Mesothelial cell of epicardium (in vitro differentiated cells): ENCODE results near the gene MTM1. TPM values are rescaled to one million over a fixed set of nuclear protein-coding genes. Genes with fewer than 3 reads are reported as not detected.

Source experiments
- DNase-seq, 2 experiments: peaks; one replicate each; pipeline ENCODE4 v3.0.0; 2021; ENCODE audit warnings: low spot score in 2 of 2; ENCODE audit not compliant: unreplicated experiment in 2 of 2
- H3K27ac Mint-ChIP-seq: 2 replicates; pipeline ENCODE4 v1.8.0; 2021; ENCODE audit warnings: mixed read lengths
- H3K27me3 Mint-ChIP-seq: 2 replicates; pipeline ENCODE4 v1.8.0; 2021; ENCODE audit warnings: low read depth, mixed read lengths
- H3K36me3 Mint-ChIP-seq: 2 replicates; pipeline ENCODE4 v1.8.0; 2021; ENCODE audit warnings: mixed read lengths
- H3K4me1 Mint-ChIP-seq: 2 replicates; pipeline ENCODE4 v1.8.0; 2021; ENCODE audit warnings: mixed read lengths
- H3K4me3 Mint-ChIP-seq: 2 replicates; pipeline ENCODE4 v1.8.0; 2021; ENCODE audit warnings: mild to moderate bottlenecking, moderate library complexity, mixed read lengths
- H3K9me3 Mint-ChIP-seq: 2 replicates; pipeline ENCODE4 v1.8.0; 2021; ENCODE audit warnings: mixed read lengths
- total RNA-seq: library from RNA; stranded (reverse); gene quantifications from 3 replicates; pipeline ENCODE4 v1.2.1, GENCODE V29; 2021
- TF ChIP-seq, protein P1 (sequence below): fragments of 200-600 bp; sonication (generic); IDR thresholded peaks from one replicate; pipeline ENCODE4 v1.5.0; 2021; ENCODE audit warnings: antibody characterized with exemption; ENCODE audit not compliant: unreplicated experiment

MTM1 gene
- total RNA-seq, 1 donor from 2014 or later, result 8.9 TPM

DNA sequence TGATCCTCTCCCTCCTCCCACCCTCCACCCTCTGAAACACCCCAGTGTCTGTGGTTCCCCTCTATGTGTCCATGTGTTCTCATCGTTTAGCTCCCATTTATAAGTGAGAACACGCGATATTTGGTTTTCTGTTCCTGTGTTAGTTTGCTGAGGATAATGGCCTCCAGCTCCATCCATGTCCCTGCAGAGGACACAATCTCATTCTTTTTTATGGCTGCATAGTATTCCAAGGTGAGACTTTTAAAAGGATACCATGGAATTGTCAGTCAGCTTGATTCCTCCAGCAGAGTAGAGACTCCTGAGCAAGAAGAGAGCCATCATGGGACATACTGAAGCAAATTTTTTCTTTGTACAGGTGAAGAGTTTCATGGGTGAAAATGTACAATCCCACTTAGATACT lies 38.8 kb upstream of the MTM1 start:
- Mint-ChIP-seq H3K4me3 (no peak overlapping the region), H3K27ac (no peak overlapping the region), H3K9me3 (peaks cover 29% of the 10 kb centered on the region), H3K36me3 (no peaks in the 10 kb centered on the region), H3K27me3 (no peaks in the 10 kb centered on the region), H3K4me1 (peaks cover 3% of the 10 kb centered on the region)
- no peak for DNase-seq
- TF ChIP-seq, protein P1, sequence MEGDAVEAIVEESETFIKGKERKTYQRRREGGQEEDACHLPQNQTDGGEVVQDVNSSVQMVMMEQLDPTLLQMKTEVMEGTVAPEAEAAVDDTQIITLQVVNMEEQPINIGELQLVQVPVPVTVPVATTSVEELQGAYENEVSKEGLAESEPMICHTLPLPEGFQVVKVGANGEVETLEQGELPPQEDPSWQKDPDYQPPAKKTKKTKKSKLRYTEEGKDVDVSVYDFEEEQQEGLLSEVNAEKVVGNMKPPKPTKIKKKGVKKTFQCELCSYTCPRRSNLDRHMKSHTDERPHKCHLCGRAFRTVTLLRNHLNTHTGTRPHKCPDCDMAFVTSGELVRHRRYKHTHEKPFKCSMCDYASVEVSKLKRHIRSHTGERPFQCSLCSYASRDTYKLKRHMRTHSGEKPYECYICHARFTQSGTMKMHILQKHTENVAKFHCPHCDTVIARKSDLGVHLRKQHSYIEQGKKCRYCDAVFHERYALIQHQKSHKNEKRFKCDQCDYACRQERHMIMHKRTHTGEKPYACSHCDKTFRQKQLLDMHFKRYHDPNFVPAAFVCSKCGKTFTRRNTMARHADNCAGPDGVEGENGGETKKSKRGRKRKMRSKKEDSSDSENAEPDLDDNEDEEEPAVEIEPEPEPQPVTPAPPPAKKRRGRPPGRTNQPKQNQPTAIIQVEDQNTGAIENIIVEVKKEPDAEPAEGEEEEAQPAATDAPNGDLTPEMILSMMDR, result no peak

DNA sequence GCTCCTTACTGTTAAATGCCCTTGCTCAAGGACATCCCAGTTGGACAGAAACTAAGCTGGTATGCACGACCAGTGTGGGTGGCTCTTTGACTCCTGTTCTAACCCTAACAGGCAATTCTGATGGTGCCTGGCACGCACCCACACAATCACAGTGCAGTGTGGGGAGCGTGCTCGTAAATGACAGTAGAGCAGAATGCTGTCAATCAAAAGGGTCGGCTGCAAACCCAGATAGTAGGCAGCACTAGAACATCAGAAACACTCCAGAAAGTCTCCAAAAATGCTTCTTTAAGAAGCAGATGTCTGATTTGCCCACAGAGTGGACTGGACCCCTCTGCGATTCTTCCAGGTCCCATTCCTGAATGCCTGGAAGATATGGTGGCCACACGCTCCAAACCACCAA lies 37.6 kb upstream of the MTM1 start:
- TF ChIP-seq, protein P1, result no peak
- no peak for DNase-seq
- no peaks in the 10 kb centered on the region for H3K27me3 Mint-ChIP-seq
- H3K36me3 Mint-ChIP-seq, result no peaks in the 10 kb centered on the region
- peaks cover 38% of the 10 kb centered on the region for H3K9me3 Mint-ChIP-seq
- H3K4me1 Mint-ChIP-seq, result peaks cover 3% of the 10 kb centered on the region
- no peak overlapping the region for H3K27ac Mint-ChIP-seq
- no peak overlapping the region for H3K4me3 Mint-ChIP-seq

DNA sequence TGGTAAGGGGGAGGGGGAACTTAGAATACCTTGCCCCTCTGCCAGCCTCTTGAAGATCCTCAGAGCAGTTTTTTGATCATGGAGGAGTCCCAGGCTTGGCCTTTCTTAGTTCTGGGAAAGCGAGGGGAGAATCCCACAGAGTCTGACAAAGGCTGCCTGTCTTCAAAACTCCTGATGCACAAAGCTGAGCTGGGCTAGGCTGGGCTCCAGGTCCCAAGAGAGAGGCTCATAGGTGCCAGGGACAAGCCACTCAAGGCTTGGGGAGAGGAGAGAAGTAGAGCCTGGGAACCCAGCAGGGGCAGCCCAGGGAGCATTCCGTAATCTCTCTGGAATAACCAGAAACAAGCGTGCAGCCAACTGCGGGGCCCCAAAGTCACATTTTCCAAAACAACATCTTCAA lies 37.0 kb upstream of the MTM1 start:
- peaks cover 44% of the 10 kb centered on the region for H3K9me3 Mint-ChIP-seq
- H3K4me3 Mint-ChIP-seq, result no peak overlapping the region
- no peak for DNase-seq
- TF ChIP-seq, protein P1, result no peak
- no peaks in the 10 kb centered on the region for H3K27me3 Mint-ChIP-seq
- H3K27ac Mint-ChIP-seq, result no peak overlapping the region
- H3K4me1 Mint-ChIP-seq, result peaks cover 3% of the 10 kb centered on the region
- no peaks in the 10 kb centered on the region for H3K36me3 Mint-ChIP-seq

DNA sequence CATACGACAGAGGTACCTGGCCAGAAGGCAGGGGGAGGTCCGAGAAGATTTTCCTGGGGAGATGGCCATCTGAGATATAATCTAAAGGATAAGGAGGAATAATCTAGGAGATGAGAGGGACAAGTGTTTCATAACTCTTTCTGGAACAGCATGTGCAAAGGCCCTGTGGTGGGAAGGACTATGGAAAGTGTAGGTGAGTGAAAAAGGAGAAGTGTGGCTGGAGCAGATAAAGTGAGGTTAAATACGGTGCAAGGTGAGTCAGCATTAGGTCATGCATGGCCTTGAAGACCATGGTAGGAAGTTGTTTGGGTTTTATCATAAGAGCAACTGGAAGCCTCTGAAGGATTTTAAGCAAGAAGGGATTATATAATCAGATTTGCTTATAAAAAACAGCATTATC lies 34.6 kb upstream of the MTM1 start:
- H3K4me1 Mint-ChIP-seq, result no peaks in the 10 kb centered on the region
- H3K36me3 Mint-ChIP-seq, result no peaks in the 10 kb centered on the region
- DNase-seq, result no peak
- no peak overlapping the region for H3K27ac Mint-ChIP-seq
- no peak overlapping the region for H3K4me3 Mint-ChIP-seq
- no peaks in the 10 kb centered on the region for H3K27me3 Mint-ChIP-seq
- peaks cover 46% of the 10 kb centered on the region for H3K9me3 Mint-ChIP-seq
- TF ChIP-seq, protein P1, result no peak

DNA sequence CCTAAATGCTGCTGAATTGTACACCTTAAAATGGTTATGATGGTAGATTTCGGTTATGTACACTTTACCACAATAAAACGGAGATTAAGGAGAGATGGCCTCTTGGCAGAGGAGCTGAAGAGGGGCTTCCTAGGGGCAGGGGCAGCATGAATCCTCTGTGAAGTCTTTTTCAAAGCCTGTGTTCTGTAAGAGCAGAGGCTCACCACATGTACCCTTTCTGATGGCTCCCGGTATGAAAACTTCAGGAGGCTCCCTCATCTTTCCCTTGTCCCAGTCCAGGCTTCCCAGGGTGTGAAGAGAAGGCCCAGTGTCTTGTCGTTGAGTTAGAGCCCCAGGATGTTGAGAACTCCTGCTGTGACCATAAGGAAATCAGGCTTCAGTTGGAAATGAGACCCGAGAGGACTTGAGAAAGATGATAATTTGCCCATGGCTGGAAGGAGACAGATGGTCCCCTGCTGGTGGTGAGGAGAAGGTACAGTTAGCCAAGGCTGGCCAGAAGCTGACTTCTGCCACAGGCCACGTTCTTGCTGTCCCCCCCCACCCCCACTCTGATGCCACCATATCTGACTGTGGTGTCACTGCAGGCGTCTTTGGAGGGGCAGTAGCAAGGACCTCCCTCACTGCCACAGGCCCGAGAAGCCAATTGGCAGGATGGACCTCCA lies 31.8 kb upstream of the MTM1 start:
- no peaks in the 10 kb centered on the region for H3K27me3 Mint-ChIP-seq

More for the DNA sequence above, 31.8 kb upstream of the MTM1 start:
- H3K27ac Mint-ChIP-seq, result no peak overlapping the region
- H3K36me3 Mint-ChIP-seq, result no peaks in the 10 kb centered on the region
- H3K9me3 Mint-ChIP-seq, result peaks cover 44% of the 10 kb centered on the region
- no peak for DNase-seq
- no peaks in the 10 kb centered on the region for H3K4me1 Mint-ChIP-seq
- TF ChIP-seq, protein P1, result no peak
- H3K4me3 Mint-ChIP-seq, result no peak overlapping the region
